Mesenchymal stem cell (in vitro differentiated cells and primary cell): ENCODE data around the gene PRPF19.
A peak's percentile ranks its signal among the peaks of the same experiment; 100 is the strongest.

ENCODE experiments used
- DNase-seq: peaks from one replicate; pipeline ENCODE4 v3.0.0-alpha.2; 2013
- H2AFZ ChIP-seq: one replicate; pipeline ENCODE4 v1.6.1; 2013; ENCODE audit warnings: low read depth, mild to moderate bottlenecking, control low read depth, inconsistent platforms, low read length, moderate library complexity
- H2AK5ac ChIP-seq: 2 replicates; pipeline ENCODE4 v1.6.1; 2013; ENCODE audit warnings: low read length, moderate library complexity, mild to moderate bottlenecking, inconsistent platforms; ENCODE audit not compliant: severe bottlenecking
- H2BK120ac ChIP-seq: one replicate; pipeline ENCODE4 v1.6.1; 2013; ENCODE audit warnings: low read depth, mild to moderate bottlenecking, inconsistent platforms, low read length, moderate library complexity
- H2BK12ac ChIP-seq, 2 experiments: one replicate each; pipeline ENCODE4 v1.6.1; 2013; ENCODE audit warnings: inconsistent platforms in 2 of 2, low read length in 2 of 2, mild to moderate bottlenecking in 2 of 2, moderate library complexity in 2 of 2, control low read depth in 1 of 2
- H2BK15ac ChIP-seq: one replicate; pipeline ENCODE4 v1.6.1; 2013; ENCODE audit warnings: mild to moderate bottlenecking, low read depth, inconsistent platforms; ENCODE audit not compliant: poor library complexity, severe bottlenecking
- H2BK5ac ChIP-seq: 2 replicates; pipeline ENCODE4 v1.6.1; 2013; ENCODE audit warnings: low read depth, mild to moderate bottlenecking, low read length, control low read depth, inconsistent platforms; ENCODE audit not compliant: poor library complexity, severe bottlenecking
- H3K14ac ChIP-seq, 2 experiments: one replicate each; pipeline ENCODE4 v1.6.1; 2013; ENCODE audit warnings: inconsistent platforms in 2 of 2, low read length in 2 of 2, control low read depth in 1 of 2, mild to moderate bottlenecking in 1 of 2, moderate library complexity in 1 of 2
- H3K18ac ChIP-seq, 2 experiments: one replicate each; pipeline ENCODE4 v1.6.1; 2013; ENCODE audit warnings: inconsistent platforms in 2 of 2, low read length in 2 of 2, control low read depth in 1 of 2, low read depth in 1 of 2, mild to moderate bottlenecking in 1 of 2
- H3K23ac ChIP-seq, 2 experiments: one replicate each; pipeline ENCODE4 v1.6.1; 2013; ENCODE audit warnings: inconsistent platforms in 2 of 2, low read length in 2 of 2, mild to moderate bottlenecking in 2 of 2, moderate library complexity in 2 of 2, control low read depth in 1 of 2
- H3K27ac ChIP-seq: 2 replicates; pipeline ENCODE4 v1.5.1; 2013; ENCODE audit warnings: mild to moderate bottlenecking, moderate library complexity, low read length, control low read depth, inconsistent platforms; ENCODE audit not compliant: poor library complexity, severe bottlenecking
- H3K27me3 ChIP-seq, 2 experiments: 2 replicates each; pipeline versions ENCODE4 v1.6.1 to v1.7.0; 2013; ENCODE audit warnings: low read length in 2 of 2, mild to moderate bottlenecking in 2 of 2, moderate library complexity in 2 of 2, control low read depth in 1 of 2, inconsistent platforms in 1 of 2; ENCODE audit not compliant: control insufficient read depth in 1 of 2, insufficient read depth in 1 of 2
- H3K36me3 ChIP-seq, 2 experiments: 2 replicates each; pipeline versions ENCODE4 v1.6.1 to v1.7.0; 2013; ENCODE audit warnings: low read length in 2 of 2, control low read depth in 1 of 2, inconsistent platforms in 1 of 2, low read depth in 1 of 2, mild to moderate bottlenecking in 1 of 2; ENCODE audit not compliant: insufficient read depth in 2 of 2, control insufficient read depth in 1 of 2
- H3K4ac ChIP-seq, 2 experiments: one replicate each; pipeline ENCODE4 v1.6.1; 2013; ENCODE audit warnings: inconsistent platforms in 2 of 2, low read length in 2 of 2, mild to moderate bottlenecking in 2 of 2, moderate library complexity in 2 of 2, control low read depth in 1 of 2, low read depth in 1 of 2
- H3K4me1 ChIP-seq: 2 replicates; pipeline ENCODE4 v1.6.1; 2013; ENCODE audit warnings: low read depth, low read length, control low read depth; ENCODE audit not compliant: control insufficient read depth, insufficient read depth
- H3K4me2 ChIP-seq: 2 replicates; pipeline ENCODE4 v1.6.1; 2013; ENCODE audit warnings: low read length, mild to moderate bottlenecking, inconsistent platforms; ENCODE audit not compliant: poor library complexity, severe bottlenecking
- H3K4me3 ChIP-seq, 2 experiments: 2 replicates each; pipeline versions ENCODE4 v1.5.1 to v1.7.0; 2013; ENCODE audit warnings: low read length in 2 of 2, mild to moderate bottlenecking in 2 of 2, control low read depth in 1 of 2, low read depth in 1 of 2; ENCODE audit not compliant: insufficient read depth in 1 of 2
- H3K79me1 ChIP-seq: replicated peaks from 2 replicates; pipeline ENCODE4 v1.6.1; 2013; ENCODE audit warnings: mild to moderate bottlenecking, control low read depth, low read length, inconsistent platforms; ENCODE audit not compliant: poor library complexity, severe bottlenecking
- H3K9ac ChIP-seq: 2 replicates; pipeline ENCODE4 v1.7.0; 2013; ENCODE audit warnings: mild to moderate bottlenecking, low read length, moderate library complexity
- H3K9me3 ChIP-seq: 2 replicates; pipeline ENCODE4 v1.7.0; 2013; ENCODE audit warnings: mild to moderate bottlenecking, low read length; ENCODE audit not compliant: control insufficient read depth
- H4K8ac ChIP-seq: one replicate; pipeline ENCODE4 v1.6.1; 2013; ENCODE audit warnings: inconsistent platforms, mild to moderate bottlenecking, low read length, moderate library complexity
- H4K91ac ChIP-seq: one replicate; pipeline ENCODE4 v1.6.1; 2013; ENCODE audit warnings: mild to moderate bottlenecking, low read length, inconsistent platforms
- WGBS: methylation state at CpG from one replicate; pipeline ENCODE4 v1.1.7; 2013; ENCODE audit warnings: mixed read lengths; 5-methylcytosine and 5-hydroxymethylcytosine counted together

The PRPF19 gene

GRCh38 chr11:60872124-60872960 lies 34.0 kb downstream of the PRPF19 start:
- Histone ChIP-seq H2BK120ac (peak overlapping the region; percentile 37), H4K8ac (peak overlapping the region; percentile 69), H3K4ac (peak overlapping the region in 1 of 2 experiments; percentile 51), H3K4me1 (peaks cover 37% of the 10 kb centered on the region), H3K4me3 (peak overlapping the region in 1 of 2 experiments; percentile 46), H3K4me2 (no peak overlapping the region), H3K79me1 (no peaks in the 10 kb centered on the region), H4K91ac (peak overlapping the region; percentile 70), H3K9me3 (no peaks in the 10 kb centered on the region), H3K23ac (no peak overlapping the region), H2AK5ac (peak overlapping the region; percentile 65), H2BK12ac (peak overlapping the region; percentile 19 to 97), H3K27ac (peak overlapping the region; percentile 8), H3K36me3 (peaks cover 0 to 12% of the 10 kb centered on the region in 2 experiments), H3K14ac (peak overlapping the region in 1 of 2 experiments; percentile 36), H3K27me3 (no peaks in the 10 kb centered on the region), H3K9ac (peak overlapping the region; percentile 34), H2AFZ (no peak overlapping the region), H2BK15ac (peak overlapping the region; percentile 74), H3K18ac (peak overlapping the region; percentile 37 to 45), H2BK5ac (no peak overlapping the region)
- 98% methylated on average over 5 of the region's 6 CpGs for WGBS
- DNase-seq: peak; percentile 77

GRCh38 chr11:60871378-60872061 lies 34.9 kb downstream of the PRPF19 start:
- H3K4ac ChIP-seq: peak overlapping the region in 1 of 2 experiments; percentile 75
- no peaks in the 10 kb centered on the region for H3K9me3 ChIP-seq
- H3K18ac ChIP-seq: peak overlapping the region; percentile 67 to 81
- peak overlapping the region in 1 of 2 experiments; percentile 64 for H3K14ac ChIP-seq
- H3K23ac ChIP-seq: no peak overlapping the region
- H2AFZ ChIP-seq: no peak overlapping the region
- H3K4me2 ChIP-seq: no peak overlapping the region
- peak overlapping the region; percentile 50 for H2AK5ac ChIP-seq
- peak overlapping the region; percentile 66 for H4K8ac ChIP-seq
- no peak overlapping the region for H2BK120ac ChIP-seq
- H3K4me3 ChIP-seq: no peak overlapping the region
- H3K27me3 ChIP-seq: no peaks in the 10 kb centered on the region
- no peak overlapping the region for H2BK5ac ChIP-seq
- H3K4me1 ChIP-seq: peaks cover 43% of the 10 kb centered on the region
- H3K9ac ChIP-seq: no peak overlapping the region
- H3K79me1 ChIP-seq: no peaks in the 10 kb centered on the region
- peaks cover 0 to 12% of the 10 kb centered on the region in 2 experiments for H3K36me3 ChIP-seq
- DNase-seq: peak; percentile 46
- H2BK15ac ChIP-seq: peak overlapping the region; percentile 12
- H3K27ac ChIP-seq: no peak overlapping the region
- H2BK12ac ChIP-seq: peak overlapping the region; percentile 61 to 91
- H4K91ac ChIP-seq: peak overlapping the region; percentile 83
- 95% methylated on average over 7 of the region's 7 CpGs for WGBS

- Histone ChIP-seq H2BK12ac (peak overlapping the region; percentile 69 to 86), H3K79me1 (no peaks in the 10 kb centered on the region), H3K9ac (no peak overlapping the region), H2BK15ac (peak overlapping the region; percentile 9), H2AFZ (no peak overlapping the region), H3K27ac (no peak overlapping the region), H3K14ac (peak overlapping the region in 1 of 2 experiments; percentile 64), H2AK5ac (peak overlapping the region; percentile 26), H3K9me3 (no peaks in the 10 kb centered on the region), H3K36me3 (peaks cover 0 to 9% of the 10 kb centered on the region in 2 experiments), H3K4me2 (no peak overlapping the region), H2BK120ac (no peak overlapping the region), H3K4me1 (peaks cover 43% of the 10 kb centered on the region), H4K91ac (peak overlapping the region; percentile 62), H4K8ac (no peak overlapping the region), H2BK5ac (no peak overlapping the region), H3K4me3 (no peak overlapping the region), H3K27me3 (no peaks in the 10 kb centered on the region), H3K18ac (peak overlapping the region; percentile 19 to 67), H3K4ac (peak overlapping the region in 1 of 2 experiments; percentile 75), H3K23ac (no peak overlapping the region)
- 93% methylated on average over 13 of the region's 13 CpGs for WGBS
- DNase-seq: no peak
Measured at GRCh38 chr11:60870733-60871377, 35.5 kb downstream of the PRPF19 start.
